HG02798 (cell line): ENCODE results near the gene CLEC16A.
A peak's percentile ranks its signal among the peaks of the same experiment; 100 is the strongest.

Experiments
- ATAC-seq: cut with Tn5 transposase; IDR thresholded peaks from one replicate; pipeline ENCODE4 v1.9.1; 2021; ENCODE audit warnings: mild to moderate bottlenecking; ENCODE audit not compliant: unreplicated experiment, poor library complexity

Gene CLEC16A

DNA sequence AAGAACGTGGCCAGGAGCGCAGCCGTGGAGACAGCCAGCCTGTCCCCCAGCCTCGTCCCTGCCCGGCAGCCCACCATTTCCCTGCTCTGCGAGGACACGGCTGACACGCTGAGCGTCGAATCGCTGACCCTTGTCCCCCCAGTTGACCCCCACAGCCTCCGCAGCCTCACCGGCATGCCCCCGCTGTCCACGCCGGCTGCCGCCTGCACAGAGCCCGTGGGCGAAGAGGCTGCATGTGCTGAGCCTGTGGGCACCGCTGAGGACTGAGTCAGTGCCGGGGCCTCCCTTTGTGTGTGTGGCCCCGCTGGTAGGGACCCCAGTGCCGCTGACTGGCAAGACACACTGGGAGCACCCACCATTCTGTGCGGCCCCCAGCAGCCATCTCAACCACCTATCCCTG, 234.1 kb downstream of the CLEC16A start:
- no peak for ATAC-seq

DNA sequence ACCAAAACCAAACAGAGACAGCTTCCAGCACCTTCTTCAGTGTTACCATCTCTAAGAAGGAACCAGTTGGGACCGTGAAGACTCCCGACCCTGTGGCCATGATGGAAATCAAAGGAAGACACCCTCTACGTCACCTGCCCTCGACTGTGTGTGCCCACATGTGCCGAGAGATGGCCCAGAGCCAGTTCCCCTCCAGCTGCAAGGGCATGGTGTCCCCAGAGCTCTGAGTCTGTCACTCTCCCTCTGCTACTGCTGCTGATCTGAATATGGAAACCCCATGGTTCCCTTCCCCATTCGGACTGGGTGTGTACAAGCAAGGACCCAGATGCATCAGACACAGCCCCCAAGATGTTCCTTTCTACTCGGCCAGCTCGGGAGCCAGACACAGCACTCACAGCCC, 235.2 kb downstream of the CLEC16A start:
- ATAC-seq: no peak

DNA sequence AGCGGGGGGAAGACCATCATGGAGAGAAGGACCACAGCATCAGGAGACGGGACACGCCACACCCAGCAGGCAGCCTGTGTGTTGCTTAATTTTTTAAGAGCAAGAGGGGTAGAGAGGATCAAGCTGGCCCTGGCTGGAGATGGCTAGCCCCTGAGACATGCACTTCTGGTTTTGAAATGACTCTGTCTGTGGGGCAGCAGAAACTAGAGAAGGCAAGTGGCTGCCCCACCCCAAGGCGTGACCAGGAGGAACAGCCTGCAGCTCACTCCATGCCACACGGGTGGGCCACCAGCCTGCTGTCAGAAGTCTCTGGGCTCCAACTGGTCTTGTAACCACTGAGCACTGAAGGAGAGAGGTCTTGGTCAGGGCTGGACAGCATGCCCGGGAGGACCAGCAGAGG, 236.1 kb downstream of the CLEC16A start:
- peak; percentile 27 for ATAC-seq

DNA sequence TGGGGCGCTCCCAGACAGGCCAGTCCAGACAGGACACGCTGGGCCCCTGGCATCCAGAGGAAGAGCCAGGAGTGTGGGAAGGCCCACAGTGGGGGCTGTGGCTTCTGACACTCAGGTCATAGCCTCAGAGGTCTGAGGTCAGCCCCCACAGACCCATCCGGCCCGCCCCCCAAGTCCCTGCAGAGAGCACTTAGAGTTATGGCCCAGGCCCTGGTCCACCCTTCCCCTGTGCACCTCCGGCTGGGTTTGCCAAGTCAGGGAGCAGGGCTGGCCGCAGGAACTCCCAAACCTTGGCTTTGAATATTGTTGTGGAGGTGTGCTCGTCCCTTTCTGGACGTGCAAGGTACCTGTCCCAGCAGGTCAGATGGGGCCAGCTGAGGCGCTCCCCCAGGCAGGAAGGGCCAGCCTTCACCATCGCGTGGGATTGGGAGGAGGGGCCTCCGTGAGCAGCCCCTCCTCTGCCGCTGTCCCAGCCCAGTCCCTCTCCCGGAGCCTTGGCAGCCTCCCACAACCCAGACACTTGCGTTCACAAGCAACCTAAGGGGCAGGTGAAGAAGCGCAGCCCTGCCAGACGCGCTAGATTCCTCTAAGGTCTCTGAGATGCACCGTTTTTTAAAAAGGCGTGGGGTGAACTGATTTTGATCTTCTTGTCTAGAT, 237.0 kb downstream of the CLEC16A start:
- ATAC-seq: no peak

- ATAC-seq: peak; percentile 30
These were observed 237.5 kb downstream of the CLEC16A start for GRCh38 chr16:11181899-11182279.

DNA sequence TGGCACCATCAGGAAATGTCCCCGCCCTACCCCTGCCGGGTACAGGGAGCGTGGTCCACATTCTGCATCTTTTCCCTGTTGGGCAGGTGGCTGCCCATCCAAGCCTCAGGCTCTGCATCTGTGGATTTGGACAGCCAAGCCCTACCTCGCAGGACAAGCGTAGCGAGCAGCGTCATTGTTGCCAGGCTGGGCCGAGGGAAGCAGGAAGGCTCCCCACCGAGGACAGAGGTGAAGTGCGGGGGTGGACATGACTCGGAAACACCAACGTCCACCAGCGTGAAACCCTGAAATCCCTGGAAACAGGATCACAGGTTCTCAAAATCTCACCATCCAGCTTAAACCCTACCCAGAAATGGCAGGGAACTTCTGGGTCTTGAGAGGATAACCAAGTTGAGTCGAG, 238.0 kb downstream of the CLEC16A start:
- ATAC-seq: no peak

DNA sequence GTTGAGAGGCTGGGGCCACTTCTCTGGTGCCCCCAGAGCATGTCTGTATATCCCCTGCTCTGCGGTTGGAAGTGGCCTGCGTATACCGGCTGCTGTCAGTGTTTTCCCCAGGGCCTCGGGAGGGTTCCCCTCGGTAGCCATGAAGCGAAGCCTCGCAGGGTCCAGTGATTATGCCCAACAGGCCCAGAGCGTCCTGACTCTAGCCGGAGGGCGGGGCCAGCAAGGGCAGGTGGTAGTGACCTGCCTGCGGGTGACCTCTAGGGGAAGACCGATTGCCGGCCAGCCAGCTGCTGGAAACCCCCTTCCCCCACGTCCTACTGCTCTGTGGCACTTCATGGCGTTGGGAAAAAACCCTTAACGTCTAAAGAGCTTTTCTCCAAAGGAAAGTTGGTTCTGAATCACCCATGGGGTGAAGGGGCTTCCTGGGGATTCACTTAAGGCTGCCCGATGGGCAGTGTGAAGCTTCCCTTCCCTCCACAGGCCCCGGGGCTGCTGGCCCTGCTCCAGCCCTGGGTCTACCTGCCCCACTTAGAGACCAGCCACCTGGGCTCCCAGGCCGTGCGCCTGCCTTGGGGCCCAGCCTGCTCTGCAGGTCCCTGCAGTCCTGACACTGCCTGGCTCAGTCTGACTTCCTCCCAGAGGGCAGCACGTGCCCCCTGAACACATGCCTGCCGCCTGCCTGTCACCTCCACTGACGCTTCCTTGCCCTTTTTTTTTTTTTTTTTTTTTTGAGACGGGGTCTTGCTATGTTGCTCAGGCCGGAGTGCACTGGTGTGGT, 238.9 kb downstream of the CLEC16A start:
- ATAC-seq: peak; percentile 58

GRCh38 chr16:11183951-11184350, 239.6 kb downstream of the CLEC16A start:
- ATAC-seq: no peak

DNA sequence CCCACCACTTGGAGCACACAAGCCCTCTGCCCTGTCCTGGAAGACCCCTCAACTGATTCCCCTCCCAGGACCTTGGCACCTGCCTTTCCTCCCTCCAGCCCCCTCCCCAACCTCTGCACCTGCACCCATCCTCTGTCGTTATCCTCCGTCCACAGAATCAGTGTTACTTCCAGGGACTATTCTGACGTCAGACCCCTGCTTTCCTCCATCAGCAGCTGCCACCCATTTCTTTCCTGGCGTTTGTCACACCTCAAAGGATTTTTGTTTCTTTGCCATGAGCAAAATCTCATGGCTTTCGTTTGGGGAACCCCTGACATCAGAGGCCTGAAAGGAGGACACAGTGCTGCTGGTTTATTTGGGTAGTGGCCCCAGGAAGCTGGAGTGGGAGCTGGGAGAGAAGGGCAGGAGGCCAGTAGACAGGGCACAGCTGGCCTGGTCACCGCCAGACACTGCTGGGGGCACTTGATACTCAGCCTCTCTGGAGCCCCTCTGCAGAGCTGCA, 243.2 kb downstream of the CLEC16A start:
- no peak for ATAC-seq

GRCh38 chr16:11188801-11189740, 244.7 kb downstream of the CLEC16A start:
- no peak for ATAC-seq

DNA sequence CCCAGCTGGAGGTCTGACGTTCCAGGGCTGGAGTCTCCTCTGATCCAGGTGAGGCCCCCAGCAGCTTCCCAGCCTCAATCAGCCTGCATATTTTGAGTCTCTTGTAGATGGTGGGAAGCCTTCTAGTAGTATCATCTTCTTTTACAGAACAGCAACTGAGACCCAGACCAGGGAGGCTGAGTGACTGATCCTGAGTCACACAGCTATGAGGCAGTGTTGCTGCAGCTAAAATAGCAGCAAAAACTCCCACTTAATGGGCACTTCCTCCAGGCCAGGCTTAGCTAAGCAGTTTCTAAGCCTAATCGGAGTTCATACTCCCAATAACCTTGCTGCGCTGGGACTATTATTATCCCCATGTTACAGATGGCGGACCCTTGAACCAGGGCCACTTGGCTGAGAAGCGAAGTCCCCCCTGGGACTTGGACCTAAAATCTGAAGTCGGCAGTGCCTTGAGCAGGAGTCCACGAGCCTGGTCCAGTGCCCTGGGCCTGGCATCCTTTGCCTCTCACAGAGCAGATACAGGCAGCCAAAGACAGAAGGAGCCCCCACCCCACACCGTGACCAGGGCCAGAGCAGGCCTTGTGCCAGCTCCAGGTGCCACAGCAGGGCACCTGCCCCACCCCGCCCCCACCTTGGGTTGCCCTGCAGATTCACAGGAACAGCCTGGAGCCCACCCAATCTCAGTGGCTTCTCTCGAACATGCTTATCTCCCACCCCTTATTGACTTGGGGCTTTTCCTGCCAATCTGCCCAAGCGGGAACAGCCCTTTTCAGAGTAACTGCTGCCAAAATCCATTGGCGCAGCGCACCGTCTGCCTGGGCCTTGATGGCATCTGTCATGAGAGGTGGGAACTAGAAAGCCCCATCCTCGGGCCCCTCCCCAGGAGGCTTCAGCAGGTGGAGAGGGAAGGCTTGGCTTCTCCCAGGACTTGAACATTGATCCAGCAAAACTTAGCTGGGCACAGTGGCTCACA, 246.5 kb downstream of the CLEC16A start:
- ATAC-seq: no peak

- ATAC-seq: no peak
These were observed 247.3 kb downstream of the CLEC16A start for GRCh38 chr16:11191665-11192064.

- no peak for ATAC-seq
These were observed 249.1 kb downstream of the CLEC16A start for GRCh38 chr16:11193494-11193893.

- no peak for ATAC-seq
These were observed 250.5 kb downstream of the CLEC16A start for GRCh38 chr16:11194913-11195312.

- no peak for ATAC-seq
These were observed 252.0 kb downstream of the CLEC16A start for GRCh38 chr16:11196286-11196828.

DNA sequence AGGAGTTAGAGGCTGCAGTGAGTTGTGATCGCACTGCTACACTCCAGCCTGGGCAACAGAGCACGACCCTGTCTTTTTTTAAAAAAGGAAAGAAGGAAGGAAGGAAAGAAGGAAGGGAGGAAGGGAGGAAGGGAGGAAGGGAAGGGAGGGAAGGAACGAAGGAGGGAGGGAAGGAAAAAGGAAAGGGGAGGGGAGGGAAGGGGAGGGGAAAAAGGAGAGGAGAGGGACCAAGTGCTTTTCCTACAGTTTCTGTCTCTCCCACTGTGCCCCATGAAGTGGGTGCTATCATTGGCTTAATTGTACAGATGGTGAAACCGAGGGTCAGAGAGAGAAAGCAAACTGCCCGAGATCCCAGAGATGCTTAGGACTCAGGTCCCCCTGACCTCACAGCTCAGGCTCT, 254.0 kb downstream of the CLEC16A start:
- no peak for ATAC-seq

- ATAC-seq: no peak
These were observed 254.5 kb downstream of the CLEC16A start for GRCh38 chr16:11198828-11199227.

GRCh38 chr16:11200592-11200991, 256.2 kb downstream of the CLEC16A start:
- no peak for ATAC-seq

- no peak for ATAC-seq
These were observed 257.3 kb downstream of the CLEC16A start for GRCh38 chr16:11201498-11202259.
